Nephron progenitor cell (in vitro differentiated cells): ENCODE measurements around the gene INSL6.
"Not testable (repeated sequence)": the region's sequence is repeated elsewhere in the genome, so short reads cannot be mapped to it uniquely, and the experiment has no call there.

ENCODE experiments used
- DNase-seq: peaks from one replicate; pipeline ENCODE4 v3.0.0; 2021
- H3K27ac Mint-ChIP-seq: 2 replicates; pipeline ENCODE4 v1.8.0; 2021; ENCODE audit warnings: mild to moderate bottlenecking, moderate library complexity, mixed read lengths
- H3K27me3 Mint-ChIP-seq: 2 replicates; pipeline ENCODE4 v1.8.0; 2021; ENCODE audit warnings: mild to moderate bottlenecking, low read depth, mixed read lengths; ENCODE audit not compliant: poor library complexity
- H3K36me3 Mint-ChIP-seq: 2 replicates; pipeline ENCODE4 v1.8.0; 2021; ENCODE audit warnings: low read depth, mixed read lengths
- H3K4me1 Mint-ChIP-seq: 2 replicates; pipeline ENCODE4 v1.8.0; 2021; ENCODE audit warnings: mixed read lengths
- H3K4me3 Mint-ChIP-seq: 2 replicates; pipeline ENCODE4 v1.8.0; 2021; ENCODE audit warnings: mild to moderate bottlenecking, moderate library complexity, mixed read lengths
- H3K9me3 Mint-ChIP-seq: 2 replicates; pipeline ENCODE4 v1.8.0; 2021; ENCODE audit warnings: mild to moderate bottlenecking, moderate library complexity, mixed read lengths
- CTCF ChIP-seq: fragments of 200-600 bp; sonication (generic); IDR thresholded peaks from 2 replicates; pipeline ENCODE4 v1.5.0; 2021; ENCODE audit warnings: antibody characterized with exemption

Gene INSL6

GRCh38 chr9:5191985-5192384 is 6.5 kb upstream of the INSL6 start:
- no peak overlapping the region for H3K27ac Mint-ChIP-seq
- no peak overlapping the region for H3K4me3 Mint-ChIP-seq
- H3K9me3 Mint-ChIP-seq: no peaks in the 10 kb centered on the region
- TF ChIP-seq CTCF: no peak
- no peak for DNase-seq
- H3K27me3 Mint-ChIP-seq: peaks cover 3% of the 10 kb centered on the region
- H3K4me1 Mint-ChIP-seq: no peaks in the 10 kb centered on the region
- no peaks in the 10 kb centered on the region for H3K36me3 Mint-ChIP-seq

- no peak for TF ChIP-seq CTCF
- H3K4me1 Mint-ChIP-seq: no peaks in the 10 kb centered on the region
- H3K36me3 Mint-ChIP-seq: no peaks in the 10 kb centered on the region
- H3K27me3 Mint-ChIP-seq: peaks cover 3% of the 10 kb centered on the region
- no peak overlapping the region for H3K27ac Mint-ChIP-seq
- no peaks in the 10 kb centered on the region for H3K9me3 Mint-ChIP-seq
- no peak for DNase-seq
- H3K4me3 Mint-ChIP-seq: no peak overlapping the region
Measured at GRCh38 chr9:5188060-5188984, 2.9 kb upstream of the INSL6 start.

GRCh38 chr9:5186416-5187169 is 1.2 kb upstream of the INSL6 start:
- TF ChIP-seq CTCF: peak; percentile 73
- no peak overlapping the region for H3K27ac Mint-ChIP-seq
- DNase-seq: peak; percentile 36
- no peak overlapping the region for H3K4me3 Mint-ChIP-seq
- no peaks in the 10 kb centered on the region for H3K36me3 Mint-ChIP-seq
- peaks cover 3% of the 10 kb centered on the region for H3K27me3 Mint-ChIP-seq
- no peaks in the 10 kb centered on the region for H3K9me3 Mint-ChIP-seq
- H3K4me1 Mint-ChIP-seq: no peaks in the 10 kb centered on the region

- no peak for DNase-seq
- H3K4me1 Mint-ChIP-seq: no peaks in the 10 kb centered on the region
- no peak overlapping the region for H3K4me3 Mint-ChIP-seq
- no peak overlapping the region for H3K27ac Mint-ChIP-seq
- no peaks in the 10 kb centered on the region for H3K36me3 Mint-ChIP-seq
- no peak for TF ChIP-seq CTCF
- H3K27me3 Mint-ChIP-seq: peaks cover 3% of the 10 kb centered on the region
- H3K9me3 Mint-ChIP-seq: peaks cover 14% of the 10 kb centered on the region
Measured at GRCh38 chr9:5184776-5185175, 663 bp downstream of the INSL6 start.

GRCh38 chr9:5180631-5181030 is 4.8 kb downstream of the INSL6 start:
- DNase-seq: not testable (repeated sequence)

GRCh38 chr9:5178126-5178805 is 7.2 kb downstream of the INSL6 start:
- H3K27me3 Mint-ChIP-seq: no peaks in the 10 kb centered on the region
- H3K4me1 Mint-ChIP-seq: no peaks in the 10 kb centered on the region
- no peaks in the 10 kb centered on the region for H3K36me3 Mint-ChIP-seq
- peak overlapping the region; percentile 59 for H3K27ac Mint-ChIP-seq
- no peak overlapping the region for H3K4me3 Mint-ChIP-seq
- no peak for TF ChIP-seq CTCF
- H3K9me3 Mint-ChIP-seq: peaks cover 30% of the 10 kb centered on the region
- DNase-seq: no peak

More at GRCh38 chr9:5180631-5181030, 4.8 kb downstream of the INSL6 start:
- H3K4me1 Mint-ChIP-seq, H3K27me3 Mint-ChIP-seq, H3K36me3 Mint-ChIP-seq, H3K27ac Mint-ChIP-seq, H3K4me3 Mint-ChIP-seq: not testable (repeated sequence)
- peaks cover 25% of the 10 kb centered on the region for H3K9me3 Mint-ChIP-seq
